ENCODE results near the gene HHIP. TPM values are rescaled to one million over a fixed set of nuclear protein-coding genes. Genes with fewer than 3 reads are reported as not detected.

HHIP gene
- total and polyA plus RNA-seq, 7 donors = 0.01 to 0.56 (median 0.18) TPM; not detected in 1

DNA sequence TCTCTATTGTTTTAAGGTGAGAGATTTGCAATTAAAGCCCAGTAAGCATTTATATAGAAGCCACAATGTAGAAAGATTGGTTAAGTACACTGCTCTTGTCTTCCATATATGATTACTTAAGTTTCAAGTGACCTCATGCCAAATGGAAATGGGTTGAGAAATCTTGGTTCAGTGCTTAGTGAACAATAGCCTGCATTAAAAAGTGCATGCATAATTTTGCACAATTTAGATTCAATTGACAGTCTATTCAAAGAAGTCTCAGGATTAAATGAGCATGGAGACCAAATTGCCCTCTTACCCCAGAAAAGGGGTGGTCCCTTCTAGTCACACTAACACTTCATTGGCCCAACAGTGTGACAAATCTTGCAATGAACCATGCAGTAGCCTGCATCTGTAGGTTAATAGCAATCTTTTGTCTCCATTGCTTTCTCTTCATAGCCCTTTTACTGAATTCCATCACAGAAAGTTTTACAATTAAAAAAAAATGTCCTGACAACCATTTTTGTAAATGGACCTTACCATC lies 93.6 kb downstream of the HHIP start:
- Histone ChIP-seq H3K27ac (no peak overlapping the region), H3K4me3 (no peak overlapping the region), H3K27me3 (ENCODE audit: insufficient read depth in 3 of 3, low read length in 2 of 3) (no peaks in the 10 kb centered on the region), H3K9me3 (no peaks in the 10 kb centered on the region), H3K36me3 (ENCODE audit: insufficient read depth in 1 of 2, low read depth in 1 of 2) (no peaks in the 10 kb centered on the region), H3K4me1 (no peaks in the 10 kb centered on the region)
- intact Hi-C loops (cut with DNase I) = no loop called here
- TF ChIP-seq, protein P1, sequence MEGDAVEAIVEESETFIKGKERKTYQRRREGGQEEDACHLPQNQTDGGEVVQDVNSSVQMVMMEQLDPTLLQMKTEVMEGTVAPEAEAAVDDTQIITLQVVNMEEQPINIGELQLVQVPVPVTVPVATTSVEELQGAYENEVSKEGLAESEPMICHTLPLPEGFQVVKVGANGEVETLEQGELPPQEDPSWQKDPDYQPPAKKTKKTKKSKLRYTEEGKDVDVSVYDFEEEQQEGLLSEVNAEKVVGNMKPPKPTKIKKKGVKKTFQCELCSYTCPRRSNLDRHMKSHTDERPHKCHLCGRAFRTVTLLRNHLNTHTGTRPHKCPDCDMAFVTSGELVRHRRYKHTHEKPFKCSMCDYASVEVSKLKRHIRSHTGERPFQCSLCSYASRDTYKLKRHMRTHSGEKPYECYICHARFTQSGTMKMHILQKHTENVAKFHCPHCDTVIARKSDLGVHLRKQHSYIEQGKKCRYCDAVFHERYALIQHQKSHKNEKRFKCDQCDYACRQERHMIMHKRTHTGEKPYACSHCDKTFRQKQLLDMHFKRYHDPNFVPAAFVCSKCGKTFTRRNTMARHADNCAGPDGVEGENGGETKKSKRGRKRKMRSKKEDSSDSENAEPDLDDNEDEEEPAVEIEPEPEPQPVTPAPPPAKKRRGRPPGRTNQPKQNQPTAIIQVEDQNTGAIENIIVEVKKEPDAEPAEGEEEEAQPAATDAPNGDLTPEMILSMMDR (IDR thresholded peaks at IDR 0.05) = no peak
- DNase-seq (no peak), ATAC-seq (no peak)

DNA sequence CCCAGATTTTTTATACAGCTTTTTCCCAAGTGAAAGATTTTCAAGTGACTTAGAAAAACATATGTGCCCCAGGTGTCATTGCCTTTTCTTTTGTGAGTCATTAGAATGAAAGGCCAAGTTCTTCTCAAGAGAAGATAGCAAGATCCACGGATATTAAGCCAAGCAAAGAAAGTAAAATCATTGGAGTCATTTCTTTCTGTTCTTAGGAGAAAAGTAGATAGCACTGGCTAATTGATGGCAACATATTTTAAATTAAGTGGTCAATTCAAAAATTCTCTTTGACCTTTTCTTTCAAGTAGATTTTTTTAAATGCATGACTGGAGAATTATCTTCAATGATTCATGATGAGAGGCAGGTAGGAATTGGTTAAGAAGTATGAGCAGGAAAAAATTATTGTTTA lies 94.4 kb downstream of the HHIP start:
- no peaks in the 10 kb centered on the region for H3K4me1 ChIP-seq
- no peaks in the 10 kb centered on the region for H3K27me3 ChIP-seq (ENCODE audit: insufficient read depth in 3 of 3, low read length in 2 of 3)
- intact Hi-C loops (cut with DNase I) = no loop called here
- DNase-seq (no peak), ATAC-seq (no peak)
- TF ChIP-seq, protein P1 (IDR thresholded peaks at IDR 0.05) = no peak
- WGBS, 3 donors = 45 to 56% (median 50%) methylated on average over 1 of the region's 1 CpG
- no peak overlapping the region for H3K27ac ChIP-seq
- H3K4me3 ChIP-seq = no peak overlapping the region
- H3K9me3 ChIP-seq = no peaks in the 10 kb centered on the region
- no peaks in the 10 kb centered on the region for H3K36me3 ChIP-seq (ENCODE audit: insufficient read depth in 1 of 2, low read depth in 1 of 2)

DNA sequence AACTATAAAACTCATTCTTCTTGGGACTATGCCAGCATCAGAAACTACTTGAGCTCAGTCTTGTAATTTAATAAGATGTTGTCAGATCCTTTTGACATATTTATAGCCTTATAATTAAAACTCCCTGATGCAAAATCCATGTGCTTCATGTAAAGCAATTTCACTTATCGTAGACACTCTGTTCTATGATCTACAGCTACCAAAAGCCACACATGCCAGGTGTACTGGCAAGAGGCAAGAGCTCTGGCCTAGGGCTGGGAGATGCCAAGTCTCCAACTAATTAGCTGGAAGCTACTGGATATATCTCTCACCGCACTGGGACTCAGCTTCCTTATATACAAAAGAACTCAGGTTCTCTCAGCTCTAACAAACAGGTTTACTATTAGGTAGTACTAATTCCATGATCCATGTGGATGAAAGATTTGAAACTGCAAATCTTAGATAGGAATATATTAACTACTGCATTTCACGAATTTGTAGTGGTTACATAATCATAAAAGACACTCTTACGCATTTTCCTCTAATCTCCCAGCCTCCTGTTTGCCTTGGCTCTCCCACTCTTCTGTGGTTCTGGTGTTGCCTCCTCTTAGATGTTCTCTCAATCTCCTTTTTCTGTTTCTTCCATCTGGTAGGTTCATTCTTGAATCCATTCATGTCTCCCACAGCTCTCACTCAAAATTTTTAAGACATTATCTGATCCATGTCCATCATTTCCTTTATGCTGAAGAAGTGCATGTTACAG lies 103.0 kb downstream of the HHIP start:
- H3K36me3 ChIP-seq (ENCODE audit: insufficient read depth in 1 of 2, low read depth in 1 of 2) = no peaks in the 10 kb centered on the region
- 55 to 83% (median 58%) methylated on average over 3 to 4 of the region's 4 CpGs for WGBS, 3 donors
- intact Hi-C loops (cut with DNase I) = no loop called here

DNA sequence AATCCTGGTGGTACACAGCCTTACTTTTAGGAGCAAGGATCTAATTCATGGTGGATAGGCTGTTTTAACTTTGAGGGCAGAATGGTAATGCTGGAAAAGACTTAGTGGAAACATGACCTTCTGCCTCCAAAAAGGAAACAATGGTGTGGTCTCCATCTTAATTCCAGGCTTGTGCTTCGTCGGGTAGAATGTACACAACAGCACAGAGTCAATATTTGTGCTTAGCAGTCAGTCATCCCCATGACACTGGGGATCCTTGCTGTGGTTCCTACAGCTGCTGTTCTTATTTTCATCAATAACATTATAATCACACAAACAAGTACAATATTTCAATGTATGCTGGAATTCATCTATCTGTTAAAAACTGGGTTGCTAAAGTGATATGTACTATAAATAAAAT lies 104.4 kb downstream of the HHIP start:
- ATAC-seq (no peak), DNase-seq (no peak)
- no peak overlapping the region for H3K27ac ChIP-seq
- H3K27me3 ChIP-seq (ENCODE audit: insufficient read depth in 3 of 3, low read length in 2 of 3) = no peaks in the 10 kb centered on the region
- no peaks in the 10 kb centered on the region for H3K36me3 ChIP-seq (ENCODE audit: insufficient read depth in 1 of 2, low read depth in 1 of 2)
- H3K9me3 ChIP-seq = no peaks in the 10 kb centered on the region
- no peak overlapping the region for H3K4me3 ChIP-seq
- 64 to 84% (median 75%) methylated on average over 2 of the region's 2 CpGs for WGBS, 3 donors
- intact Hi-C loops (cut with DNase I) = no loop called here
- H3K4me1 ChIP-seq = no peaks in the 10 kb centered on the region
- TF ChIP-seq, protein P1 (IDR thresholded peaks at IDR 0.05) = no peak

More for the DNA sequence above, 103.0 kb downstream of the HHIP start:
- ATAC-seq (no peak), DNase-seq (no peak)
- TF ChIP-seq, protein P1 (IDR thresholded peaks at IDR 0.05) = no peak
- Histone ChIP-seq H3K27ac (no peak overlapping the region), H3K9me3 (no peaks in the 10 kb centered on the region), H3K4me1 (no peaks in the 10 kb centered on the region), H3K27me3 (ENCODE audit: insufficient read depth in 3 of 3, low read length in 2 of 3) (no peaks in the 10 kb centered on the region), H3K4me3 (no peak overlapping the region)

All from psoas muscle (tissue), 8 donors.